Epithelial cell of esophagus (primary cell): ENCODE data around the gene SPEN.

ENCODE experiments used
- DNase-seq: peaks from one replicate; pipeline ENCODE4 v3.0.0; 2010; ENCODE audit warnings: low read depth
- H3K4me3 ChIP-seq: 2 replicates; pipeline ENCODE4 v1.5.1; 2011; ENCODE audit warnings: mild to moderate bottlenecking, low read length, control low read depth
- CTCF ChIP-seq: IDR thresholded peaks from 2 replicates; pipeline ENCODE4 v1.5.1; 2011; ENCODE audit warnings: low read depth, mild to moderate bottlenecking, low read length, control low read depth, inconsistent platforms; ENCODE audit not compliant: insufficient read depth; ENCODE audit errors: missing control alignments

The SPEN gene

GRCh38 chr1:15858672-15859372 lies 11.3 kb downstream of the SPEN start:
- H3K4me3 ChIP-seq: no peak overlapping the region
- DNase-seq: peak; percentile 29
- TF ChIP-seq CTCF: no peak

GRCh38 chr1:15863156-15863901 lies 15.8 kb downstream of the SPEN start:
- H3K4me3 ChIP-seq: no peak overlapping the region
- DNase-seq: no peak

DNA sequence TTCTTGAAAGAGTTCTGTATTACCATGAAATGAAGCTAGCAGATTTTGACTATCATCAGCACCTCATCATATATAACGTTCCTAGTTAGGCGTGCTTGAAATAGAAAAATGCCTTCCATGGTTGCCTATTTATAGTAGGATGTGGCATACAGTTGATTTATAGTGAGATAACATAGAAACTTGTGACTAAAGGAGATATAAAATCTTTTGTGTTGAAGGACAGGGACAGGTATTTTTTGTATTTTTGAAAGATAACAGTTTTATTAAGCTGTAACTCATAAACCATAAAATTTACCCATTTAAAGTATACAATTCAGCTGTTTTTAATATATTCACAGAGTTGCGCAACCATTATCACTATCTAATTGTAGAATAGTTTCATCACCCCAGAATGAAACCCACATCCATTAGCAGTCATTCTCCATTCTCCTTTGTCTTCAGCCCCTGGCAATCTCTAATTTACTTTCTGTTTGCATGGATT lies 19.3 kb downstream of the SPEN start:
- TF ChIP-seq CTCF: no peak
- DNase-seq: no peak
- no peak overlapping the region for H3K4me3 ChIP-seq

More at GRCh38 chr1:15863156-15863901, 15.8 kb downstream of the SPEN start:
- TF ChIP-seq CTCF: no peak

DNA sequence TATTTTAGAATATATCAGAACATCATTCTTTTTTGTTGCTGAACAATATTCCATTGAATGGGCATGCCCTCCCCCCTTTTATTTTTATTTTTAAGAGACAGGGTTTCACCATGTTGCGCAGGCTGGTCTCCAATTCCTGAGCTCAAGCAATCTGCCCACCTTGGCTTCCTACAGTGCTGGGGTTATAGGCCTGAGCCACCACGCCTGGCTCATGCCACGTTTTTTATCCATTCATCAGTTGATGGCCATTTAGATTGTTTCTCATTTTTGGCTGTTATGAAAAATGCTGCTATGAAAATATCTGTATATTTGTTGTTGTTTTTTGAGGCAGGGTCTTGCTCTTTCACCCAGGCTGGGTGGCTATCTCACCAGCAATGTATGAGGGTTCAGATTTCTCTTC lies 19.8 kb downstream of the SPEN start:
- H3K4me3 ChIP-seq: no peak overlapping the region
- no peak for DNase-seq
- no peak for TF ChIP-seq CTCF

- H3K4me3 ChIP-seq: no peak overlapping the region
- no peak for DNase-seq
- no peak for TF ChIP-seq CTCF
Measured at GRCh38 chr1:15869413-15869812, 21.9 kb downstream of the SPEN start.

- TF ChIP-seq CTCF: no peak
- H3K4me3 ChIP-seq: no peak overlapping the region
- peak; percentile 51 for DNase-seq
Measured at GRCh38 chr1:15870421-15870820, 22.9 kb downstream of the SPEN start.
